ENCODE data around the gene HAO1.
"Not testable (repeated sequence)": the region's sequence is repeated elsewhere in the genome, so short reads cannot be mapped to it uniquely, and the experiment has no call there.

HAO1 gene

DNA sequence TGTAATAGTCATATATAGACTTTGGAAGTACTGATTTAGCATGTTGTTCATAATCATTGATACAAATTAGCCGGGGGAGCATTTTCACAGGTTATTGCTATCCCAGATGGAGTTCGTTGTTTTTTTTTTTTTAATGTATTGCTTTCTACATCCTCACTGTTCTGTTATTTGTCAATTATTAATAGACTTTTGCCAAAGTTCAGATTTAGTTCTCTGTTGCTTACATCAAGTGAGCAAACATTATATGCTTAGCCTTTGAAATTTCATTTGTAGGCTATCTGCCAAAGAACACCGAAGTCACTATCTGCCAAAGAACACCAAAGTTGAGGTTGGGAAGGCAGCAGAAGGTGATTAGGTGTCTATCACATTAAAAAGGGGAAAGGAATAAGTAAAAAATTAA is at the start of gene HAO1:
HAO1 (minus strand) TSS at position 118 of the 400 bp plus-strand sequence; CDS start at position 82, 36 bp downstream.
- H3K27ac Mint-ChIP-seq, result no peak within 1 kb of the TSS
- peaks cover 11% of the 10 kb centered on the region for H3K27me3 Mint-ChIP-seq (ENCODE audit: low read depth)

DNA sequence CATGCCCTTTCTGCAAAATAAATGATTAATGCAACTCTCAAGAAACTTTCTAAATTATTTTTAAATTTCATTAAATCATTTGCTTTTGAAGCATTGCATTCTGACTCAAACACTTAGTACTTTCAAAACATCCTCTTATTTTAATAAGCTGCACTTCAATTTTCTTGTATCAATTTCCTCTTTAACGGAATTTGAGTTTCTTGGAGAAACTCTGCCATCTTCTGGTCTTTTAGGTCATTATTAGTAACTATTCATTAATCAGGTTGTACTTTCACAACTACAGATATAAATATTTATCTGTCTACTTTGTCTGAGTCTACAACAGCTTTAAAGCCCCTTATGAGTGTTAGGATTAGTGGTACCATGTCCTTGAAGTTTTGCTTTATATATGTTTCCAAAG is 49.1 kb upstream of the HAO1 start:
- Mint-ChIP-seq H3K27me3 (ENCODE audit: low read depth) (no peaks in the 10 kb centered on the region), H3K4me1 (ENCODE audit: low read depth) (no peaks in the 10 kb centered on the region), H3K36me3 (ENCODE audit: low read depth) (peaks cover 15% of the 10 kb centered on the region), H3K4me3 (no peak overlapping the region), H3K9me3 (peaks cover 10% of the 10 kb centered on the region), H3K27ac (no peak overlapping the region)

More for the DNA sequence above, at the start of gene HAO1:
- Mint-ChIP-seq H3K9me3 (no peaks in the 10 kb centered on the region), H3K36me3 (ENCODE audit: low read depth) (no peaks in the 10 kb centered on the region), H3K4me3 (no peak within 1 kb of the TSS), H3K4me1 (ENCODE audit: low read depth) (no peaks in the 10 kb centered on the region)

DNA sequence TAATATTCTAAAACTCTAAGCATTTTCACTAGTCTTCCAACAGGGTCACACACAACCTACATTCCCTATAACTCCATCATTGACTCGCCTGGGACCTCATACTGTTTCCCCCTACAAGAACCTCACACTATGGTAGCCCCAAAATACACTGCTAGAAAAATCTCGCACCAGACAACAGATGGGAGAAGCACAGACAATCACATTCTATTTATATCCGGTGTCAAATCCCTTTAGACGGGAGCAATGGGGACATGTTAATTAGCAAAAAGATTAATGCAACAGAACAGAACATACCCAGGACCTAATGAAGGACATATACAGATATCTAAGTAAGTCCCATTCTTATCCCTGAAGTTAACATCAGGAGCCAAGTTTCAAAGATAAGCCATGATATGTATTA is 45.7 kb upstream of the HAO1 start:
- Mint-ChIP-seq H3K27ac (no peak overlapping the region), H3K4me3 (no peak overlapping the region), H3K9me3 (no peaks in the 10 kb centered on the region), H3K36me3 (ENCODE audit: low read depth) (peaks cover 18% of the 10 kb centered on the region), H3K4me1 (ENCODE audit: low read depth) (peaks cover 2% of the 10 kb centered on the region), H3K27me3 (ENCODE audit: low read depth) (no peaks in the 10 kb centered on the region)

DNA sequence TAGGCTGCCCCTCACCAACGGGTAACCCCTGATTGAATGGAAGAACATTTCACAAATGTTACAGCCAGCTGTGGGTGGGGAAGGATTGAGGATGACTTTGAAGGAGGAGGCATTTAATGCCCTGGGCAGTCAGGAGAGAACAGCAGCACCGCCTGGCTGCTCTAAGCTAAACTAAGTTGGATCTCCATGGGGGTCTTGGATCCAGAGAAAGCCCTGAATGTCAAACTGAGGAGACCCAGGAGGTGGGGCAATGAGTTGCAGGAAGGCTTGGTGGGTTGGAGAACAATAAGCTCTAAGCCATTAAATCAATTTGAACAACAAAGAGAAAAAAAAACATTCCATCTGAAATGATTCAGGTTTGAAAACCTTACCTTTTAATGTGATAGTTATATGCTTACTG is 43.9 kb upstream of the HAO1 start:
- no peak overlapping the region for H3K27ac Mint-ChIP-seq
- H3K9me3 Mint-ChIP-seq, result no peaks in the 10 kb centered on the region
- peaks cover 10% of the 10 kb centered on the region for H3K4me1 Mint-ChIP-seq (ENCODE audit: low read depth)
- peaks cover 28% of the 10 kb centered on the region for H3K36me3 Mint-ChIP-seq (ENCODE audit: low read depth)
- no peaks in the 10 kb centered on the region for H3K27me3 Mint-ChIP-seq (ENCODE audit: low read depth)
- no peak overlapping the region for H3K4me3 Mint-ChIP-seq

DNA sequence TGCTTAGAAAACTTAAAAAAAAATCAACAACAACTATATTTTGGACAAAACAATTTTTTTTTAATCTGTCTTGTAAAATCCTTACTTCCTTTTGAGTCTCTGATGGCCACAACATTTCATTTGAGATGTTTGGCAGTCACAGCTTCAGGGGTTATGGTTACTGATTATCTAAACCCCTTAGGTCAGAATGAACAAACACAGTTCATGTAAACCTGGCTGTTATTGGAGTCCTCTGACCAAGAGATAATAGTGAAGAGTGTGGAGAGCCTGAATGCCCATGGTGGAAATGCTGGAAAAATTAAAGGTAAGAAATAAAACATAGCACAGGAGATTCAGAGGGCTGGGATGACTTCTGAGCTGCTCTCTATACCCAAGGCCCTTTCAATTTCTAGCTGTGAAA is 41.1 kb upstream of the HAO1 start:
- H3K27me3 Mint-ChIP-seq (ENCODE audit: low read depth), result no peaks in the 10 kb centered on the region
- H3K4me1 Mint-ChIP-seq (ENCODE audit: low read depth), result peaks cover 10% of the 10 kb centered on the region
- no peak overlapping the region for H3K27ac Mint-ChIP-seq
- H3K36me3 Mint-ChIP-seq (ENCODE audit: low read depth), result peaks cover 26% of the 10 kb centered on the region
- no peak overlapping the region for H3K4me3 Mint-ChIP-seq
- H3K9me3 Mint-ChIP-seq, result no peaks in the 10 kb centered on the region

DNA sequence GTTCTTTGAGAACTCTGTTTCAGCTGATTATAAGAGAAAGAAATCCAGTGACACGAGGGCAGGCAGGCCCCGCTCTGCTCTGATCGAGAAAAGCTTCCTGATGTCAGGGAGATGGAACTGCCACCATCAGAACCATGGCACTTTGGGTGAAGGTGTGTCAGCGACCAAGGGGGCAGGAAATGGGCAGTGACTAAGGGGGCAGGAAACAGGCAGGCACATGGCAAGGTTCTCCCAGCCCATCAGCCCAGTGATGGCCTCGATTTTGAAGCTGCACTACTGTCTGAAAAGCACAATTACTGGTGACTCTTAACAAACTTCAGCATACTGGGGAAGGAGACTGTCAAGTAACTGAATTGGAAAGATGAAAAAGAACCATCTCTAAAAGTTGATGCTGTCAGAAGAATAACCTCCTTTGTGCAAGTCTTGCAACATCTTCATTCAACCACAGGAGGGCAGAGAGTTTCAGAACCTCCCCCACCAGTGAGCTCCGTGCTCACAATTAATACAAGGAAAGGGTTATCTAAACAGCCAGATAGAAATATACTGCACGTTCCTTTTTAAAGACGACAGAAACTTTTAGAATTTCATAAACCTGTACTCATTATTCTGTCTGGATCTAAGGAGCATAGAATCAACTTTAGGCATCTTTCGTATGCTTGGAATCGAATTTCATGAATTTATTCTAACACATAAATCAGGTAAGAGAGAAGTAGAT is 40.2 kb upstream of the HAO1 start:
- H3K27me3 Mint-ChIP-seq (ENCODE audit: low read depth), result no peaks in the 10 kb centered on the region
- H3K4me1 Mint-ChIP-seq (ENCODE audit: low read depth), result peaks cover 10% of the 10 kb centered on the region
- H3K4me3 Mint-ChIP-seq, result no peak overlapping the region
- no peak overlapping the region for H3K27ac Mint-ChIP-seq
- peaks cover 24% of the 10 kb centered on the region for H3K36me3 Mint-ChIP-seq (ENCODE audit: low read depth)
- no peaks in the 10 kb centered on the region for H3K9me3 Mint-ChIP-seq

DNA sequence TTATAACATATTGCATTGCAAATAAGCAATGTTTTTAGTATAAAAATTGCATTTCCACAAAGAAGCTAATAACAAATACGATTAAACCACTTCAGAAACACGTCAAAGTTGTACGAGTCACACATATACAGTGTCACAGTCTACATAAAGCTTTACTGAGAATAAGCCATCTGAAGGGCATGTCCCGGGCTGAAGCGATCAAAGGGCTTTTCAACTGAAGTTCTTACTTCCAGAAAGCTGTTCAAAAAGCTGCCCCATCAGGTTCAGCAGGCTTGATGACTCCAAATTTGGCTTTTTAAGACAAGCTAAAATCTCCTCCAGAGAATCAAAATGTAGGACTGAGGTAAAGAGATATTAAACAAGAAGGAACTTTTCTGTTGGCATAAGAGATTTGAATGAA is 37.5 kb upstream of the HAO1 start:
- Mint-ChIP-seq H3K4me3 (no peak overlapping the region), H3K27ac (no peak overlapping the region), H3K9me3 (no peaks in the 10 kb centered on the region), H3K4me1 (ENCODE audit: low read depth) (peaks cover 10% of the 10 kb centered on the region), H3K27me3 (ENCODE audit: low read depth) (peaks cover 6% of the 10 kb centered on the region), H3K36me3 (ENCODE audit: low read depth) (peaks cover 20% of the 10 kb centered on the region)

DNA sequence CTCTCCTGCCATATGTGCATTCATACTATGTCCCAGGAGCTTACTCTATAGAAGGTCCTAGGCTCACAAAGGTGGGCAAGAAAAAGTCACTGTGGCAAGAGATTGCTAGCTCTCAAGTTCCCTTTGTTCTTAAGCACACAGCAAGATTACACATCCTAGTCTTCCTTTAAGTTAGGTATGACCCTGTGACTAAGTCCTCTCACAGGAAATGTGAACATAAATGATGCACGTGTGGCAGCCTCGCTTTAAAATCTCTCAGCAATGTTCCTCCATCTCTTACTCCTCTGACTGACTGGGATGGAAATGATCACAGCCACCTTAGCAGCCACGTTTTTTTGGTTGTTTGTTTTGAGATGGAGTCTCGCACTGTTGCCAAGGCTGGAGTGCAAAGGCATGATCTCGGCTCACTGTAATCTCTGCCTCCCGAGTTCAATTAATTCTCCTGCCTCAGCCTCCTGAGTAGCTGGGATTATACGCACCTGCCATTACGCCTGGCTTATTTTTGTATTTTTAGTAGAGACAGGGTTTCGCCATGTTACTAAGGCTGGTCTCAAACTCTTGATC is 35.7 kb upstream of the HAO1 start:
- Mint-ChIP-seq H3K4me3 (no peak overlapping the region), H3K27me3 (ENCODE audit: low read depth) (peaks cover 13% of the 10 kb centered on the region), H3K36me3 (ENCODE audit: low read depth) (peaks cover 10% of the 10 kb centered on the region), H3K4me1 (ENCODE audit: low read depth) (peaks cover 8% of the 10 kb centered on the region), H3K27ac (no peak overlapping the region), H3K9me3 (no peaks in the 10 kb centered on the region)

DNA sequence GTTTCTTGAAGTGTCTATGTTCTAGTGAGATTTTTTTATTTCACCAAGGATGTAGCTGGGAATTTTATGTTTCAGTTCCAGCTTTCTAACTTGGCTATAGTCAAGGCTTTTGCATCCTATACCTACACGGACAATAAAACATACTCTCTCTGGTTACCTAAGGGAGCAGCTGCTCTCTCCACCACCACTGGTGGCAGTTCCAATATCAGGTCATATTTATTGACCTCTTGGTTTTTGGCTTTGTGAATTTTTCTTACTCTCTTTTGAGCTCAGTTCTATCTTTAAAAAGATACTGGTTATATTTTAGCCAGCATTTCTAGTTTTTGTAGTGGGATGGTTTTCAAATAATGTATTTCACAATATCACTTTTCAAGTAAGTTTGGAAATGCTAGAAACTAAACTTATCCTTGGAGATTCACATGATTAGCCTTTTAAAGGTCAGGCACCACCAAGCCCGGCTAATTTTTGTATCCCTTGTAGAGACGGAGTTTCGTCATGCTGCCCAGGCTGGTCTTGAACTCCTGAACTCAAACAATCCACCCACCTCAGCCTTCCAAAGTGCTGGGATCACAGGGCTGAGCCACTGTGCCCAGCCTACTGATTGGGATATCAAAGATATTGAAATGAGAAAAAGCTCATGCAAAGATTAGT is 34.7 kb upstream of the HAO1 start:
- peaks cover under 1% of the 10 kb centered on the region for H3K36me3 Mint-ChIP-seq (ENCODE audit: low read depth)
- H3K9me3 Mint-ChIP-seq, result no peaks in the 10 kb centered on the region
- peaks cover 19% of the 10 kb centered on the region for H3K27me3 Mint-ChIP-seq (ENCODE audit: low read depth)
- no peaks in the 10 kb centered on the region for H3K4me1 Mint-ChIP-seq (ENCODE audit: low read depth)
- no peak overlapping the region for H3K27ac Mint-ChIP-seq
- no peak overlapping the region for H3K4me3 Mint-ChIP-seq

DNA sequence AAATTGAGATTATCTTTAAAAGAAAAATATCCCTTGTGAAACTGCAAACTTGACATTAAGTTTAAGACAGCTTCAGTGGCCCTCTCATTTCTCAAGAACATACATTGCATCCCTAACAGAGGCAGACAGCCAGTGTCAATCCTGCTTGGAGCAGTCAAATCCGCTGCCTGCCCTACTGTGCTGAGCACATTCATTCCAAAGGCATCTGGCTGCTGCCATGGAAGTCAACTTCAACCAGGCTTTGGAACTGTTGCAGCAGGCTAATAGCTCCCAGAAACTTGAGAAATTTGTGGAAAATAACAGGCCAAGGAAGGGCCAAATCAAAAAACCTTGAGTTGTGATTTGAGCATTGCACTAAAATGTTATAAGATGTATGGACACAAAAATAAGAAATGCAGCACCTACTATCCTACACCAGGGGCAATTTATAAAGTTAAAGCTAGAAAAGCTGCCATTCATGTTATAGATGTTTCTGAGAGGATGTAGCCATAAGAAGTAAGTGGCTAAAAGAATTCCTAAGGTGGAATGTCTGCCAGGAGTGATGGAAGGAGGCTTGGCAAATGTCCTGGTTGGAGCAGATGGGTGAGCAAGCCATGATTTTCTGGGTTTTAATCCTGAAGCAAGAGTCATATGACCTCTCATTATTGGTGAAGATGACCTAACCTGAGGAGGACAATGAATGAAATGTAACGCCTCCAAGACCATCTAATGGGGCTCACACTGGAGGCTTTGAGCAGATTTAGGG is 31.4 kb upstream of the HAO1 start:
- Mint-ChIP-seq H3K4me3 (no peak overlapping the region), H3K36me3 (ENCODE audit: low read depth) (no peaks in the 10 kb centered on the region), H3K27me3 (ENCODE audit: low read depth) (peaks cover 19% of the 10 kb centered on the region), H3K9me3 (no peaks in the 10 kb centered on the region), H3K27ac (no peak overlapping the region), H3K4me1 (ENCODE audit: low read depth) (no peaks in the 10 kb centered on the region)

DNA sequence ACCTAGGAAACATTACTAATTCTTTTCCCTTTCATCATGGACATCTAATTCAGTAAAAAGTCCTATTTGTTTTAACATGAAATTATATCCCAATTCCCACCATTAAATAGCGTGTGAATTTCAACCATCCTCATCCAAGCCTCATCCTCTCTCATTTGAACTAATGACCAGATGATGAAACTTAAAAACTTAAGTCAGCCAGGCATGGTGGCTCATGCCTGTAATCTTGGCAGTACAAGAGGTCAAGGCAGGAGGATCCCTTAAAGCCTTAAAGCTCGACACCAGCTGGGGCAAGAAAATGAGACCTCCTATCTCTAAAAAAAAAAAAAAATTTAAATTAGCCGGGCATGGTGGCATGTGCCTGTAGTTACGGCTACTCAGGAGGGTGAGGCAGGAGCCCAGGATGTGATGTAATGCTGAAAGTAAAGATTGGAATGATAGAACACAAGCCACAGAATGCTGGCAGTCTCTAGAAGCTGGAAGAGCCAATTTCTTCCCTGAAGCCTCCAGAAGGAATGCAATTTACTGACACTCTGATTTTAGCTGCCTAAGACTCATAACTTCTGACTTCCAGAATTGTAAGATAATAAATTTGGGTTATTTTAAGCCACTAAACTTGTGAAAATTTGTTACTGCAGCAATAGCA is 27.1 kb upstream of the HAO1 start:
- Mint-ChIP-seq H3K4me1 (ENCODE audit: low read depth) (no peaks in the 10 kb centered on the region), H3K36me3 (ENCODE audit: low read depth) (no peaks in the 10 kb centered on the region), H3K4me3 (no peak overlapping the region), H3K27me3 (ENCODE audit: low read depth) (peaks cover 13% of the 10 kb centered on the region), H3K27ac (no peak overlapping the region), H3K9me3 (no peaks in the 10 kb centered on the region)

DNA sequence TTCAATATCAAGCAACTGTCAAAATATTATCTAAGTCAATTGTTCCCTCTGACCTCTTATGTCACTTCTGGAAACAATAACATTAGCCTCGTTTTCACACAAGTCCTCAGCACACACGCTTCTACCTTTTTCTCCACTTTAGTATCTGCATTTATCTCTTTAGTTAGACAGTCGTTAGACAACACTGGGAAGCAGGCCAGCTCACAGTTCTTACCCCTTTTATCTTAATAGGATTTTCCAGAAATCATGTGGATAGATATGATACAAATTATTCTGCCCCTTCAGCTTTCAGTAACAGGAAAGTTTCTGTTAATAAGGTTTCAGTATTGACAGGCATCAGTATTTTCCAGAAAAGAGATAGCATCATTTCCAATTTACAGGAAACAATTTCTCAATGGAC is 25.9 kb upstream of the HAO1 start:
- Mint-ChIP-seq H3K4me1 (ENCODE audit: low read depth) (no peaks in the 10 kb centered on the region), H3K36me3 (ENCODE audit: low read depth) (no peaks in the 10 kb centered on the region), H3K27ac (no peak overlapping the region), H3K27me3 (ENCODE audit: low read depth) (peaks cover 7% of the 10 kb centered on the region), H3K4me3 (no peak overlapping the region), H3K9me3 (no peaks in the 10 kb centered on the region)

DNA sequence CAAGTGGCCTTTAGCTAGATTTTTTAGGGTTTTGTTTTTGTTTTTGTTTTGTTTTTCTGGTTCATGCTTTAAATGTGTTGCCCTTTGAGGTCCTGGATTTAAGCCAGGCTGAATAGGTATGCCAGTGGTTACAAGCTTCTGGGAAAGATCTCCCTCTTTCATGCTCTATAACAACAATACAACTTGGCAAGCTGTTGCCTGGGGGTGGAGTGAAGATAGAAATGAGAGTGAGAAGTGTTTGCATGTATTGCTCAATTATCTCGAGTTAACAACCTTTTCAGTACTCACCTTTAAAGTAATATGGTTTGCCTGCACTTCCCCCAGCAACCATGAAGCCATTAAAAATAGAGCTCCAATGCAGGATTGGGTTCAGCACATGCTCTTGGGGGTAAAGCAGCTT is 19.2 kb upstream of the HAO1 start:
- H3K36me3 Mint-ChIP-seq (ENCODE audit: low read depth), result no peaks in the 10 kb centered on the region
- no peak overlapping the region for H3K4me3 Mint-ChIP-seq
- peaks cover 3% of the 10 kb centered on the region for H3K27me3 Mint-ChIP-seq (ENCODE audit: low read depth)
- no peaks in the 10 kb centered on the region for H3K9me3 Mint-ChIP-seq
- no peak overlapping the region for H3K27ac Mint-ChIP-seq
- H3K4me1 Mint-ChIP-seq (ENCODE audit: low read depth), result no peaks in the 10 kb centered on the region

DNA sequence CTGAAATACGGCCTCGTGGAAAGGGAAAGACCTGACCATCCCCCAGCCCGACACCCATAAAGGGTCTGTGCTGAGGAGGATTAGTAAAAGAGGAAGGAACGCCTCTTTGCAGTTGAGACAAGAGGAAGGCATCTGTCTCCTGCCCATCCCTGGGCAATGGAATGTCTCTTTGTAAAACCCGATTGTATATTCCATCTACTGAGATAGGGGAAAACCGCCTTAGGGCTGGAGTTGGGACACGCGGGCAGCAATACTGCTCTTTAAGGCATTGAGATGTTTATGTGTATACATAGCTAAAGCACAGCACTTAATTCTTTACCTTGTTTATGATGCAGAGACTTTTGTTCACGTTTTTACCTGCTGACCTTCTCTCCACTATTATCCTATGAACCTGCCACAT is 16.3 kb upstream of the HAO1 start:
- H3K27ac Mint-ChIP-seq; H3K36me3 Mint-ChIP-seq (ENCODE audit: low read depth); H3K27me3 Mint-ChIP-seq (ENCODE audit: low read depth); H3K9me3 Mint-ChIP-seq; H3K4me1 Mint-ChIP-seq (ENCODE audit: low read depth); H3K4me3 Mint-ChIP-seq: not testable (repeated sequence)
